T-cell (primary cell): ENCODE results near the gene EXOC4. TPM values are rescaled to one million over a fixed set of nuclear protein-coding genes. Genes with fewer than 3 reads are reported as not detected.

Experiments used
- ATAC-seq, 4 experiments: fragments of 200-7000 bp in 3 of 4; fragments of 150-1000 bp in 1 of 4; cut with Tn5 transposase; replicated peaks in 1 of 4; 1 replicate in 3 of 4; 2 replicates in 1 of 4; pipeline ENCODE4 v1.10.0; 2021; ENCODE audit warnings: moderate library complexity in 3 of 4, mild to moderate bottlenecking in 2 of 4, moderate number of reproducible peaks in 1 of 4
- CTCF ChIA-PET, 2 donors: fragments of 300-600 bp; sonication (Branson Sonifier 250); formaldehyde crosslinking; loops; one replicate each; lab custom pipeline; 2022; ENCODE audit warnings: antibody characterized with exemption in 2 of 2; lab: Charles Lee
- POLR2A ChIA-PET, 2 donors: fragments of 300-600 bp; sonication (Branson Sonifier 250); formaldehyde crosslinking; loops; one replicate each; lab custom pipeline; 2022; ENCODE audit warnings: antibody characterized with exemption in 2 of 2; lab: Charles Lee
- DNase-seq, 35 experiments: peaks; one replicate each; pipeline versions ENCODE4 v3.0.0 to v3.0.0-alpha.2; 2013 to 2023
- H3K27ac ChIP-seq: one replicate; pipeline ENCODE4 v1.5.1; 2013; ENCODE audit warnings: low read length
- H3K27me3 ChIP-seq, 2 experiments: replicated peaks in 1 of 2; 1 replicate in 1 of 2; 2 replicates in 1 of 2; pipeline versions ENCODE4 v1.6.1 to v1.7.0; 2013; ENCODE audit warnings: low read length in 1 of 2, mixed read lengths in 1 of 2; ENCODE audit not compliant: control insufficient read depth in 2 of 2, insufficient read depth in 2 of 2; ENCODE audit errors: extremely low read depth in 1 of 2
- H3K36me3 ChIP-seq, 2 donors: 1 replicate in 1 of 2; 2 replicates in 1 of 2; pipeline versions ENCODE4 v1.6.1 to v1.7.0; 2013; ENCODE audit warnings: low read length in 1 of 2; ENCODE audit not compliant: control insufficient read depth in 2 of 2, insufficient read depth in 1 of 2; ENCODE audit errors: extremely low read depth in 1 of 2
- H3K4me1 ChIP-seq, 2 experiments: 1 replicate in 1 of 2; 2 replicates in 1 of 2; pipeline versions ENCODE4 v1.6.1 to v1.7.0; 2013; ENCODE audit warnings: low read length in 2 of 2, mixed read lengths in 1 of 2; ENCODE audit not compliant: insufficient read depth in 2 of 2, control insufficient read depth in 1 of 2; ENCODE audit errors: extremely low read depth in 1 of 2
- H3K4me3 ChIP-seq, 2 donors: 1 replicate in 1 of 2; 2 replicates in 1 of 2; pipeline versions ENCODE4 v1.5.1 to v1.7.0; 2013; ENCODE audit warnings: mild to moderate bottlenecking in 2 of 2, low read length in 1 of 2, moderate library complexity in 1 of 2; ENCODE audit not compliant: control insufficient read depth in 1 of 2; ENCODE audit errors: extremely low read depth in 1 of 2
- H3K9me3 ChIP-seq: 2 replicates; pipeline ENCODE4 v1.7.0; 2013
- H3K27ac Mint-ChIP-seq, 2 donors: one replicate each; pipeline ENCODE4 v1.8.0; 2020 to 2021; ENCODE audit warnings: mild to moderate bottlenecking in 2 of 2, mixed read lengths in 2 of 2
- H3K27me3 Mint-ChIP-seq, 2 donors: one replicate each; pipeline ENCODE4 v1.8.0; 2021 to 2022; ENCODE audit warnings: mixed read lengths in 2 of 2
- H3K36me3 Mint-ChIP-seq: one replicate; pipeline ENCODE4 v1.8.0; 2021; ENCODE audit warnings: mixed read lengths
- H3K4me1 Mint-ChIP-seq, 3 donors: one replicate each; pipeline ENCODE4 v1.8.0; 2020 to 2022; ENCODE audit warnings: mixed read lengths in 3 of 3, mild to moderate bottlenecking in 1 of 3
- H3K4me3 Mint-ChIP-seq, 3 donors: one replicate each; pipeline ENCODE4 v1.8.0; 2020 to 2022; ENCODE audit warnings: mild to moderate bottlenecking in 3 of 3, mixed read lengths in 3 of 3, moderate library complexity in 3 of 3
- H3K9me3 Mint-ChIP-seq, 3 donors: one replicate each; pipeline ENCODE4 v1.8.0; 2020 to 2022; ENCODE audit warnings: mixed read lengths in 3 of 3
- WGBS: methylation state at CpG from one replicate; pipeline ENCODE4 v1.1.5; 2013; ENCODE audit warnings: missing lambda C conversion rate; ENCODE audit not compliant: insufficient coverage; 5-methylcytosine and 5-hydroxymethylcytosine counted together
- total RNA-seq, 35 experiments: library from RNA in 6 of 35; stranded (reverse) in 6 of 35; fragments of 120-200 nt in 1 of 35; gene quantifications; one replicate each; pipeline versions ENCODE4 v1.2.1 to v1.2.4 and lab custom pipeline; 2013 to 2026

Gene EXOC4
- total RNA-seq, 5 donors from 2014 or later (not counting 1 experiment from before 2014, with no cell fraction given) = 58.2 to 108 (median 64.8) TPM

GRCh38 chr7:134034652-134035051 lies 781.8 kb downstream of the EXOC4 start:
- POLR2A ChIA-PET = no interaction called here
- CTCF ChIA-PET = interaction anchor here in 1 of 2 donors (0.7 kb wide), 1 partner anchor 1768 kb away, joined by 3 read pairs; no protein-coding TSS in a partner anchor
- WGBS = no CpG with 5 or more reads among the region's 3 CpGs
- Histone ChIP-seq H3K4me3 (no peak overlapping the region), H3K9me3 (no peaks in the 10 kb centered on the region), H3K27ac (no peak overlapping the region), H3K4me1 (peaks cover 0 to 4% of the 10 kb centered on the region in 2 experiments), H3K36me3 (no peaks in the 10 kb centered on the region), H3K27me3 (no peaks in the 10 kb centered on the region)
- DNase-seq = no peak
- no peak for ATAC-seq
- peaks cover 11 to 25% (median 13%) of the 10 kb centered on the region in 3 donors for H3K4me1 Mint-ChIP-seq
- no peaks in the 10 kb centered on the region for H3K9me3 Mint-ChIP-seq
- no peak overlapping the region for H3K27ac Mint-ChIP-seq
- peaks cover 35% of the 10 kb centered on the region for H3K36me3 Mint-ChIP-seq
- H3K27me3 Mint-ChIP-seq = no peaks in the 10 kb centered on the region
- no peak overlapping the region for H3K4me3 Mint-ChIP-seq

GRCh38 chr7:134037991-134038390 lies 785.1 kb downstream of the EXOC4 start:
- Mint-ChIP-seq H3K36me3 (peaks cover 35% of the 10 kb centered on the region), H3K4me1 (peaks cover 0 to 4% (median 0%) of the 10 kb centered on the region in 3 donors), H3K4me3 (no peak overlapping the region), H3K27me3 (no peaks in the 10 kb centered on the region), H3K9me3 (no peaks in the 10 kb centered on the region), H3K27ac (no peak overlapping the region)
- POLR2A ChIA-PET = no interaction called here
- 100% methylated on average over 2 of the region's 4 CpGs for WGBS
- H3K4me1 ChIP-seq = no peaks in the 10 kb centered on the region
- DNase-seq (no peak), ATAC-seq (no peak)
- no peak overlapping the region for H3K4me3 ChIP-seq
- H3K27me3 ChIP-seq = no peaks in the 10 kb centered on the region
- H3K36me3 ChIP-seq = no peaks in the 10 kb centered on the region
- CTCF ChIA-PET = no interaction called here
- no peak overlapping the region for H3K27ac ChIP-seq
- H3K9me3 ChIP-seq = no peaks in the 10 kb centered on the region

- no peaks in the 10 kb centered on the region for H3K27me3 Mint-ChIP-seq
- H3K4me3 ChIP-seq = no peak overlapping the region
- peaks cover 0 to 2% (median 0%) of the 10 kb centered on the region in 3 donors for H3K9me3 Mint-ChIP-seq
- H3K4me3 Mint-ChIP-seq = no peak overlapping the region
- no peak for ATAC-seq
- no CpG with 5 or more reads among the region's 2 CpGs for WGBS
- H3K9me3 ChIP-seq = no peaks in the 10 kb centered on the region
- no peaks in the 10 kb centered on the region for H3K4me1 Mint-ChIP-seq
- no peak overlapping the region for H3K27ac Mint-ChIP-seq
- ChIA-PET POLR2A (no interaction called here), CTCF (no interaction called here)
- H3K36me3 Mint-ChIP-seq = peaks cover 53% of the 10 kb centered on the region
- H3K27ac ChIP-seq = no peak overlapping the region
- no peaks in the 10 kb centered on the region for H3K36me3 ChIP-seq
- no peak for DNase-seq
- no peaks in the 10 kb centered on the region for H3K27me3 ChIP-seq
- no peaks in the 10 kb centered on the region for H3K4me1 ChIP-seq
These were observed 788.1 kb downstream of the EXOC4 start for GRCh38 chr7:134040988-134041387.

- ATAC-seq = no peak
- Histone ChIP-seq H3K4me3 (no peak overlapping the region), H3K36me3 (no peaks in the 10 kb centered on the region), H3K27me3 (no peaks in the 10 kb centered on the region), H3K4me1 (no peaks in the 10 kb centered on the region), H3K9me3 (no peaks in the 10 kb centered on the region), H3K27ac (no peak overlapping the region)
- ChIA-PET CTCF (no interaction called here), POLR2A (interaction anchor here in 1 of 2 donors (0.6 kb wide), 1 partner anchor 326 kb away, joined by 5 read pairs; no protein-coding TSS in a partner anchor)
- Mint-ChIP-seq H3K4me1 (no peaks in the 10 kb centered on the region), H3K27ac (no peak overlapping the region), H3K4me3 (no peak overlapping the region), H3K9me3 (peaks cover 0 to 2% (median 0%) of the 10 kb centered on the region in 3 donors), H3K27me3 (no peaks in the 10 kb centered on the region), H3K36me3 (peaks cover 54% of the 10 kb centered on the region)
- no peak for DNase-seq
These were observed 788.6 kb downstream of the EXOC4 start for GRCh38 chr7:134041477-134041876.

- Mint-ChIP-seq H3K9me3 (peaks cover 0 to 2% (median 0%) of the 10 kb centered on the region in 3 donors), H3K4me3 (no peak overlapping the region), H3K36me3 (peaks cover 49% of the 10 kb centered on the region), H3K27me3 (no peaks in the 10 kb centered on the region), H3K27ac (no peak overlapping the region), H3K4me1 (no peaks in the 10 kb centered on the region)
- no peak for DNase-seq
- WGBS = 81% methylated on average over 4 of the region's 4 CpGs
- CTCF ChIA-PET = no interaction called here
- no peaks in the 10 kb centered on the region for H3K27me3 ChIP-seq
- POLR2A ChIA-PET = interaction anchor here in 1 of 2 donors (0.6 kb wide), 1 partner anchor 327 kb away, joined by 5 read pairs; no protein-coding TSS in a partner anchor
- no peaks in the 10 kb centered on the region for H3K9me3 ChIP-seq
- H3K36me3 ChIP-seq = no peaks in the 10 kb centered on the region
- no peaks in the 10 kb centered on the region for H3K4me1 ChIP-seq
- no peak overlapping the region for H3K27ac ChIP-seq
- no peak overlapping the region for H3K4me3 ChIP-seq
- no peak for ATAC-seq
These were observed 789.4 kb downstream of the EXOC4 start for GRCh38 chr7:134042307-134042706.

- no peak overlapping the region for H3K27ac Mint-ChIP-seq
- Histone ChIP-seq H3K4me3 (no peak overlapping the region), H3K27me3 (no peaks in the 10 kb centered on the region), H3K27ac (no peak overlapping the region), H3K36me3 (no peaks in the 10 kb centered on the region), H3K4me1 (no peaks in the 10 kb centered on the region), H3K9me3 (no peaks in the 10 kb centered on the region)
- DNase-seq = no peak
- H3K4me3 Mint-ChIP-seq = no peak overlapping the region
- no CpG with 5 or more reads among the region's 2 CpGs for WGBS
- no peak for ATAC-seq
- H3K36me3 Mint-ChIP-seq = peaks cover 59% of the 10 kb centered on the region
- ChIA-PET CTCF (no interaction called here), POLR2A (no interaction called here)
- H3K9me3 Mint-ChIP-seq = peaks cover 0 to 10% (median 5%) of the 10 kb centered on the region in 3 donors
- H3K27me3 Mint-ChIP-seq = no peaks in the 10 kb centered on the region
- peaks cover 0 to 5% (median 0%) of the 10 kb centered on the region in 3 donors for H3K4me1 Mint-ChIP-seq
These were observed 791.8 kb downstream of the EXOC4 start for GRCh38 chr7:134044682-134045081.
